Colonic mucosa (tissue), 4 donors: ENCODE measurements around the gene ARHGAP28. TPM values are rescaled to one million over a fixed set of nuclear protein-coding genes. Genes with fewer than 3 reads are reported as not detected.
"Not testable (repeated sequence)": the region's sequence is repeated elsewhere in the genome, so short reads cannot be mapped to it uniquely, and the experiment has no call there.

Experiments
- DNase-seq: peaks from one replicate; pipeline ENCODE4 v3.0.0-alpha.2; 2020
- H3K27ac ChIP-seq: fragments of 200-600 bp; one replicate; pipeline ENCODE4 v1.8.0; 2021
- H3K27me3 ChIP-seq: fragments of 200-600 bp; one replicate; pipeline ENCODE4 v1.8.0; 2021
- H3K36me3 ChIP-seq: fragments of 200-600 bp; one replicate; pipeline ENCODE4 v1.8.0; 2021
- H3K4me1 ChIP-seq: fragments of 200-600 bp; one replicate; pipeline ENCODE4 v1.8.0; 2021; ENCODE audit warnings: mild to moderate bottlenecking
- H3K4me3 ChIP-seq: fragments of 200-600 bp; one replicate; pipeline ENCODE4 v1.8.0; 2021
- H3K9ac ChIP-seq, 2 donors: one replicate each; pipeline ENCODE4 v1.7.0; 2013; ENCODE audit warnings: control low read depth in 2 of 2, low read depth in 2 of 2, low read length in 2 of 2
- H3K9me3 ChIP-seq: fragments of 200-600 bp; one replicate; pipeline ENCODE4 v1.8.0; 2021
- intact Hi-C: fragments of 100-400 bp; cut with DNase I; formaldehyde crosslinking; loops from one replicate; pipeline ENCODE4 v1.14.1; 2022
- total RNA-seq, 2 donors: library from RNA; stranded (reverse); fragmentation: NEBNext Ultra II Directional in 1 of 2; extraction: Animal tissue kit (Norgen Biotek cat#: 25700) in 1 of 2; gene quantifications; one replicate each; pipeline ENCODE4 v1.2.1, GENCODE V29; 2021
- TF ChIP-seq, protein P1 (sequence below): fragments of 200-600 bp; IDR thresholded peaks from one replicate; pipeline ENCODE4 v1.8.0; 2022; ENCODE audit warnings: antibody characterized with exemption, mild to moderate bottlenecking
- donor health status: healthy.
- donor health status: DM: no; HTN: no; CAD: no.
- donor health status: DM: no; HTN: no; CAD: no.

ARHGAP28 gene
- total RNA-seq, 2 donors from 2014 or later: 1.9 to 2.9 TPM

GRCh38 chr18:6830916-6831315 lies 101.4 kb downstream of the ARHGAP28 start:
- intact Hi-C loops: no loop called here
- TF ChIP-seq, protein P1, sequence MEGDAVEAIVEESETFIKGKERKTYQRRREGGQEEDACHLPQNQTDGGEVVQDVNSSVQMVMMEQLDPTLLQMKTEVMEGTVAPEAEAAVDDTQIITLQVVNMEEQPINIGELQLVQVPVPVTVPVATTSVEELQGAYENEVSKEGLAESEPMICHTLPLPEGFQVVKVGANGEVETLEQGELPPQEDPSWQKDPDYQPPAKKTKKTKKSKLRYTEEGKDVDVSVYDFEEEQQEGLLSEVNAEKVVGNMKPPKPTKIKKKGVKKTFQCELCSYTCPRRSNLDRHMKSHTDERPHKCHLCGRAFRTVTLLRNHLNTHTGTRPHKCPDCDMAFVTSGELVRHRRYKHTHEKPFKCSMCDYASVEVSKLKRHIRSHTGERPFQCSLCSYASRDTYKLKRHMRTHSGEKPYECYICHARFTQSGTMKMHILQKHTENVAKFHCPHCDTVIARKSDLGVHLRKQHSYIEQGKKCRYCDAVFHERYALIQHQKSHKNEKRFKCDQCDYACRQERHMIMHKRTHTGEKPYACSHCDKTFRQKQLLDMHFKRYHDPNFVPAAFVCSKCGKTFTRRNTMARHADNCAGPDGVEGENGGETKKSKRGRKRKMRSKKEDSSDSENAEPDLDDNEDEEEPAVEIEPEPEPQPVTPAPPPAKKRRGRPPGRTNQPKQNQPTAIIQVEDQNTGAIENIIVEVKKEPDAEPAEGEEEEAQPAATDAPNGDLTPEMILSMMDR: no peak
- no peak overlapping the region for H3K27ac ChIP-seq
- no peaks in the 10 kb centered on the region for H3K4me1 ChIP-seq
- no peaks in the 10 kb centered on the region for H3K27me3 ChIP-seq
- no peak overlapping the region for H3K9ac ChIP-seq
- DNase-seq: no peak
- H3K9me3 ChIP-seq: no peaks in the 10 kb centered on the region
- no peak overlapping the region for H3K4me3 ChIP-seq
- H3K36me3 ChIP-seq: no peaks in the 10 kb centered on the region

DNA sequence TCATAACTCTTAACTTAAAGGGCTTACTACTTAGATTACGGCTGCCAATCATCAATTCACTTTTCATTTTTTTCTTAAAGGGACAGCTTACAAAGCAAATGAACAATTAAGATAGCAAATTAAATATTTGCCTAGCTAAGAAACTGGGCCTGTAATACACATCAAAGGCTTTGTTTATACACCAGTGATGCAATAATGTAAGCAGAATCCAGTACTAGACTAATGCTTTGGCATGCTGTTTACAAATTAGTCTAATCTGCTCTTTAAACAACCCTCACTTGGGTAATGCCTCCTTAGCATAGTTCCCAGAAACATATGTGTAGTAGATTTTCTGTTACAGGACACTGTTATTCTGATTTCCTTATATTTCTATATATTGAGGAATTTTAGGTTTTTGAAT lies 105.8 kb downstream of the ARHGAP28 start:
- Histone ChIP-seq H3K27me3 (no peaks in the 10 kb centered on the region), H3K9me3 (no peaks in the 10 kb centered on the region), H3K9ac (no peak overlapping the region), H3K36me3 (no peaks in the 10 kb centered on the region), H3K4me3 (no peak overlapping the region), H3K27ac (no peak overlapping the region), H3K4me1 (no peaks in the 10 kb centered on the region)
- no peak for DNase-seq
- intact Hi-C loops: no loop called here
- TF ChIP-seq, protein P1: no peak

DNA sequence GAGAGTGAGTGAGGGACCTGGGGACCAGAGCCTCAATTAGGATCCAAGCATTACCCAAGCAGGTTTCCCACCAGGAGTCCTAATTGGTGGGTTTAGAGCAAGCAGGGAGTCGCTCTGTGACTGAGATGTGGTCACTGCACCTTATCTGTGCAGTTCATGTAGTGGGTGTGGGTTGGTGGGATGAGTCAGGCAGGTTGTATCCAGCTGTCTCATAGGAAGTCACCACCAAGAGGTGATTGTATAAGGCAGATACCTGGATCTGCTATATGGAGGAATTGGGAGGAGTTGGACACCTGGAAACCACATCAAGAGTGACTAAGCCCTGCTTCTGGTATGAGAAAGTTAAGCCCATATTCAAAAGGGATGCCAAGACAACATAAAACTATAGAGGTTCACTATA lies 106.8 kb downstream of the ARHGAP28 start:
- DNase-seq: no peak
- H3K27ac ChIP-seq: no peak overlapping the region
- intact Hi-C loops: no loop called here
- no peaks in the 10 kb centered on the region for H3K4me1 ChIP-seq
- H3K9me3 ChIP-seq: no peaks in the 10 kb centered on the region
- TF ChIP-seq, protein P1: no peak
- no peaks in the 10 kb centered on the region for H3K36me3 ChIP-seq
- no peaks in the 10 kb centered on the region for H3K27me3 ChIP-seq
- no peak overlapping the region for H3K4me3 ChIP-seq
- H3K9ac ChIP-seq: no peak overlapping the region

DNA sequence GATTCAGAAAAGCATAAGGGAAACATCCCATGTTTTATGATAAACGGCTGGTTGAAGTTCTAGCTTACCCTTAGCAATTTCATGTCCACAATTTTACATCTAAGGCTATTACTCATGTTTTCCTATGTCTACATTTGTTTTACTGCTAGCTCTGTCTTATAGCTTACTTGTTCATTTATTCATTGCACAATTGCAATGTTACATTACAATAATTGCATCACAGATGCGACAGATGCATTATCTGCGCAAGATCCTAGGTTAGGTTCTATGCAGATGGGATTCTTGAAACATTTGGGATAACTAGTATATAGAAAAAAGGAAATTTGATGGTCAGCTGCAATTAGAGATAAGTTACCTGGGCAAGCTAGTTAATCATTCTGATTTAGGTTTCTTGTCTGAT lies 108.4 kb downstream of the ARHGAP28 start:
- TF ChIP-seq, protein P1: no peak
- H3K4me3 ChIP-seq: no peak overlapping the region
- intact Hi-C loops: no loop called here
- no peaks in the 10 kb centered on the region for H3K27me3 ChIP-seq
- no peak for DNase-seq
- no peak overlapping the region for H3K27ac ChIP-seq
- no peaks in the 10 kb centered on the region for H3K9me3 ChIP-seq
- no peaks in the 10 kb centered on the region for H3K4me1 ChIP-seq
- no peak overlapping the region for H3K9ac ChIP-seq
- H3K36me3 ChIP-seq: no peaks in the 10 kb centered on the region

GRCh38 chr18:6842081-6842480 lies 112.6 kb downstream of the ARHGAP28 start:
- no peak for DNase-seq
- Histone ChIP-seq H3K27ac (no peak overlapping the region), H3K27me3 (no peaks in the 10 kb centered on the region), H3K4me3 (no peak overlapping the region), H3K36me3 (no peaks in the 10 kb centered on the region), H3K9ac (no peak overlapping the region), H3K9me3 (no peaks in the 10 kb centered on the region), H3K4me1 (no peaks in the 10 kb centered on the region)
- TF ChIP-seq, protein P1: no peak
- intact Hi-C loops: no loop called here

DNA sequence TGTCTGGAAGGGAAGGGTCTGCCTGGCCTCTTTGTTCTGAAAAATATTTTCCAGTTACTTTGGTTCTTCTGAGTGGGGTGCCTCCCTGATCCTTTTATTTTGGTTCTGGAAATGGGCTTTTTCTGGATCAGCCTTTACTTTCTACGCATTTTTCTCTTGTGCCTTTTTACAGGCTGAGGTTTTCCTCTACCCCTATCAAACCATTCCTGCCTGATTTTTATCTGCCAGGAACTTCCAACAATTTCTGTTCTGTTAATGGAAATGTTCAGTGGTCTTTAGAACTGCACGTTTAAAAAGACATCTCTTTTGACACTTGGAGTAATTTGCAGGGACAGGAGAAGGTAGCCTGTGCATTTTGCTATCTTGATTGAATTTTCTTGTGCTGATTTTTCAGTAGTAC lies 113.8 kb downstream of the ARHGAP28 start:
- TF ChIP-seq, protein P1: no peak
- DNase-seq: no peak
- no peaks in the 10 kb centered on the region for H3K4me1 ChIP-seq
- no peaks in the 10 kb centered on the region for H3K27me3 ChIP-seq
- no peaks in the 10 kb centered on the region for H3K9me3 ChIP-seq
- H3K36me3 ChIP-seq: no peaks in the 10 kb centered on the region
- H3K27ac ChIP-seq: no peak overlapping the region
- no peak overlapping the region for H3K9ac ChIP-seq
- no peak overlapping the region for H3K4me3 ChIP-seq
- intact Hi-C loops: no loop called here

DNA sequence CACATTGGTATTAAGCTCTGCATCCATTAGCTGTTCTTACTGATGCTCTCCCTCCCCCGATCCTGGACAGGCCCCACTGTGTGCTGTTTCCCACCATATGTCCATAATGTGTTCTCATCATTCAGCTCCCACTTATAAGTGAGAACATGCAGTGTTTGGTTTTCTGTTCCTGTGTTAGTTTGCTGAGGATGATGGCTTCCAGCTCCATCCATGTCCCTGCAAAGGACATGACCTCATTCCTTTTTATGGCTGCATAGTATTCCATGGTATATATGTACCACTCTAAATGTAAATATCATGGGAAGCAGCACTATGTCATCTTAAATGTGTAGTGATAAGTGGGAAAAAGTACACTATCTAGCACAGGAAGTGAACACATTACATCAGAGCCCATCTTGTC lies 116.0 kb downstream of the ARHGAP28 start:
- H3K4me3 ChIP-seq, H3K9ac ChIP-seq, H3K36me3 ChIP-seq, H3K9me3 ChIP-seq, intact Hi-C loops, H3K4me1 ChIP-seq, H3K27ac ChIP-seq, DNase-seq, H3K27me3 ChIP-seq: not testable (repeated sequence)
